HG03565 (cell line): ENCODE results near the gene ZC3H12C.

ENCODE experiments used
- ATAC-seq: cut with Tn5 transposase; IDR thresholded peaks from one replicate; pipeline ENCODE4 v1.9.1; 2021; ENCODE audit warnings: mild to moderate bottlenecking, moderate library complexity; ENCODE audit not compliant: unreplicated experiment

Gene ZC3H12C

GRCh38 chr11:110096496-110096895 is 3.3 kb downstream of the ZC3H12C start:
- ATAC-seq, result no peak

- ATAC-seq, result no peak
These were observed 4.3 kb downstream of the ZC3H12C start for GRCh38 chr11:110097459-110098012.

- ATAC-seq, result peak; percentile 75
These were observed 5.5 kb downstream of the ZC3H12C start for GRCh38 chr11:110098645-110099044.

- no peak for ATAC-seq
These were observed 7.5 kb downstream of the ZC3H12C start for GRCh38 chr11:110100476-110101240.

- ATAC-seq, result no peak
These were observed 13.6 kb downstream of the ZC3H12C start for GRCh38 chr11:110106713-110107274.

- ATAC-seq, result no peak
These were observed 17.7 kb downstream of the ZC3H12C start for GRCh38 chr11:110110854-110111253.

- no peak for ATAC-seq
These were observed 19.3 kb downstream of the ZC3H12C start for GRCh38 chr11:110112457-110112856.

- no peak for ATAC-seq
These were observed 20.3 kb downstream of the ZC3H12C start for GRCh38 chr11:110113505-110113904.

GRCh38 chr11:110113973-110114372 is 20.8 kb downstream of the ZC3H12C start:
- no peak for ATAC-seq

GRCh38 chr11:110119317-110119716 is 26.1 kb downstream of the ZC3H12C start:
- no peak for ATAC-seq

- no peak for ATAC-seq
These were observed 28.0 kb downstream of the ZC3H12C start for GRCh38 chr11:110121204-110121603.

- no peak for ATAC-seq
These were observed 29.8 kb downstream of the ZC3H12C start for GRCh38 chr11:110123003-110123402.

- no peak for ATAC-seq
These were observed 31.4 kb downstream of the ZC3H12C start for GRCh38 chr11:110124605-110125004.

- no peak for ATAC-seq
These were observed 32.4 kb downstream of the ZC3H12C start for GRCh38 chr11:110125632-110126031.

GRCh38 chr11:110126936-110127335 is 33.7 kb downstream of the ZC3H12C start:
- no peak for ATAC-seq

GRCh38 chr11:110128161-110128560 is 35.0 kb downstream of the ZC3H12C start:
- ATAC-seq, result no peak

- no peak for ATAC-seq
These were observed 37.5 kb downstream of the ZC3H12C start for GRCh38 chr11:110130642-110131238.

- no peak for ATAC-seq
These were observed 38.4 kb downstream of the ZC3H12C start for GRCh38 chr11:110131386-110132123.

GRCh38 chr11:110133160-110133559 is 40.0 kb downstream of the ZC3H12C start:
- no peak for ATAC-seq

- ATAC-seq, result no peak
These were observed 40.9 kb downstream of the ZC3H12C start for GRCh38 chr11:110134110-110134509.

GRCh38 chr11:110141812-110142211 is 48.6 kb downstream of the ZC3H12C start:
- ATAC-seq, result no peak
